ENCODE measurements around the gene MRTFA.

DNA sequence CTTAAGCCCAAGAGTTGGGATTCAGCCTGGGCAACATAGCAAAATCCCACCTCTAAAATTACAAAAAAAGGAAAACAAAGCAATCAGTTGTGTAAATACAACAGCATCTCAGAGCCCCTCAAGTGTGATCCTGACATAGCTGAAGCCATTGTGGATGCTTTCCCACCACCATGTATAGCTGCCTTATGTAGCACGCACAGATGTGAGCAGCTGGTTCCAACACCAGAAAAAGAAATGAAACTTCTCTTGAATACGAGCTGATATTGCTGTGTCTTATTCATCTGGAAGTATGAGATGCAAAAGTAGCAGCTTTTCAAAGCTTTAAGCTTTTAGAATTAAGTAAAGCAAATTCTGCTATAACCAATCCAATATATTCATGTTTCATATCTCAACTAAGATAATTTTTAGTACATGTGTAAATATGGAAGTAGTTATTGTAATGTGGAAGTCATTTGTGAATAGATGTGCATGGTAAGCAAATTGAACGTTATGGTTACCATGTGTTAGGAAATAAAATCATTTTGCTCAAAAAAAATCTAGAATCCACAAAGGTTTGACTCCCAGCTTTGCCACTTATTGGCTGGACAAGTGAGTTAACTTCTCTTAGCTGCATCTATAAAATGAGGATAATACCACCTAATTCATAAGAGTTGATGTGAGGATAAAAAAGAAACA, 203.0 kb downstream of the MRTFA start:
- TF ChIP-seq, protein P1, sequence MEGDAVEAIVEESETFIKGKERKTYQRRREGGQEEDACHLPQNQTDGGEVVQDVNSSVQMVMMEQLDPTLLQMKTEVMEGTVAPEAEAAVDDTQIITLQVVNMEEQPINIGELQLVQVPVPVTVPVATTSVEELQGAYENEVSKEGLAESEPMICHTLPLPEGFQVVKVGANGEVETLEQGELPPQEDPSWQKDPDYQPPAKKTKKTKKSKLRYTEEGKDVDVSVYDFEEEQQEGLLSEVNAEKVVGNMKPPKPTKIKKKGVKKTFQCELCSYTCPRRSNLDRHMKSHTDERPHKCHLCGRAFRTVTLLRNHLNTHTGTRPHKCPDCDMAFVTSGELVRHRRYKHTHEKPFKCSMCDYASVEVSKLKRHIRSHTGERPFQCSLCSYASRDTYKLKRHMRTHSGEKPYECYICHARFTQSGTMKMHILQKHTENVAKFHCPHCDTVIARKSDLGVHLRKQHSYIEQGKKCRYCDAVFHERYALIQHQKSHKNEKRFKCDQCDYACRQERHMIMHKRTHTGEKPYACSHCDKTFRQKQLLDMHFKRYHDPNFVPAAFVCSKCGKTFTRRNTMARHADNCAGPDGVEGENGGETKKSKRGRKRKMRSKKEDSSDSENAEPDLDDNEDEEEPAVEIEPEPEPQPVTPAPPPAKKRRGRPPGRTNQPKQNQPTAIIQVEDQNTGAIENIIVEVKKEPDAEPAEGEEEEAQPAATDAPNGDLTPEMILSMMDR (IDR thresholded peaks at IDR 0.05), result no peak
- no peak for TF ChIP-seq POLR2A (IDR thresholded peaks at IDR 0.05)

All from lower leg skin (tissue), 3 donors.